AG04450 (cell line): ENCODE measurements around the gene LRRK2. TPM values are rescaled to one million over a fixed set of nuclear protein-coding genes. Genes with fewer than 3 reads are reported as not detected.
"Not testable (repeated sequence)": the region's sequence is repeated elsewhere in the genome, so short reads cannot be mapped to it uniquely, and the experiment has no call there.

ENCODE experiments used
- CTCF ChIA-PET: fragments of 300-600, 350-600 bp; formaldehyde crosslinking; extraction: SDS; loops from one replicate; lab custom pipeline; 2022; ENCODE audit warnings: antibody characterized with exemption, inconsistent platforms; lab: Charles Lee
- POLR2A ChIA-PET: fragments of 350-600 bp; formaldehyde crosslinking; extraction: SDS; loops from one replicate; lab custom pipeline; 2021; ENCODE audit warnings: antibody characterized with exemption, inconsistent platforms; lab: Yijun Ruan, JAX
- DNase-seq: peaks from one replicate; pipeline ENCODE4 v3.0.0-alpha.2; 2011; ENCODE audit warnings: low read depth, low spot score
- H3K27ac ChIP-seq: one replicate; pipeline ENCODE4 v1.5.1; 2012; ENCODE audit warnings: low read depth, low read length, control low read depth
- H3K27me3 ChIP-seq: one replicate; pipeline ENCODE4 v1.6.0; 2012; ENCODE audit warnings: low read length; ENCODE audit not compliant: control insufficient read depth, insufficient read depth
- H3K4me3 ChIP-seq: 2 replicates; pipeline ENCODE4 v1.5.1; 2011; ENCODE audit warnings: mild to moderate bottlenecking, low read depth, low read length, control low read depth
- H3K9me3 ChIP-seq: 2 replicates; pipeline ENCODE4 v1.5.1; 2012; ENCODE audit warnings: low read length; ENCODE audit not compliant: control insufficient read depth, insufficient read depth
- CTCF ChIP-seq: IDR thresholded peaks from 2 replicates; pipeline ENCODE4 v1.5.1; 2011; ENCODE audit warnings: low read depth, low read length, control low read depth, inconsistent platforms
- polyA plus RNA-seq: library from polyadenylated mRNA; depleted of rRNA; stranded (reverse); fragments of >200 nt; gene quantifications from 2 replicates; pipeline ENCODE4 v1.2.3, GENCODE V29; 2011

The LRRK2 gene
- polyA plus RNA-seq, 1 experiment, result 2.6 TPM

- no peak for DNase-seq
- no peak overlapping the region for H3K4me3 ChIP-seq
- H3K27me3 ChIP-seq, result no peaks in the 10 kb centered on the region
- no peaks in the 10 kb centered on the region for H3K9me3 ChIP-seq
- CTCF ChIA-PET, result no interaction called here
- no peak for TF ChIP-seq CTCF
- POLR2A ChIA-PET, result no interaction called here
- no peak overlapping the region for H3K27ac ChIP-seq
These were observed 14.9 kb upstream of the LRRK2 start for GRCh38 chr12:40209886-40210285.

- DNase-seq, POLR2A ChIA-PET, H3K27ac ChIP-seq, H3K9me3 ChIP-seq, CTCF ChIA-PET, H3K4me3 ChIP-seq, H3K27me3 ChIP-seq: not testable (repeated sequence)
These were observed 13.6 kb upstream of the LRRK2 start for GRCh38 chr12:40211186-40211585.

- no peaks in the 10 kb centered on the region for H3K9me3 ChIP-seq
These were observed 12.2 kb upstream of the LRRK2 start for GRCh38 chr12:40212566-40212965.

GRCh38 chr12:40215982-40216381 is 8.8 kb upstream of the LRRK2 start:
- no peak overlapping the region for H3K27ac ChIP-seq
- ChIA-PET CTCF (no interaction called here), POLR2A (no interaction called here)
- H3K4me3 ChIP-seq, result no peak overlapping the region
- DNase-seq, result no peak
- TF ChIP-seq CTCF, result no peak
- no peaks in the 10 kb centered on the region for H3K27me3 ChIP-seq
- no peaks in the 10 kb centered on the region for H3K9me3 ChIP-seq

More at GRCh38 chr12:40212566-40212965, 12.2 kb upstream of the LRRK2 start:
- DNase-seq, result no peak
- ChIA-PET POLR2A (no interaction called here), CTCF (no interaction called here)
- no peak overlapping the region for H3K27ac ChIP-seq
- H3K27me3 ChIP-seq, result no peaks in the 10 kb centered on the region
- no peak overlapping the region for H3K4me3 ChIP-seq
- no peak for TF ChIP-seq CTCF

GRCh38 chr12:40216516-40217288 is 8.1 kb upstream of the LRRK2 start:
- Histone ChIP-seq H3K27ac (no peak overlapping the region), H3K4me3 (no peak overlapping the region), H3K9me3 (no peaks in the 10 kb centered on the region), H3K27me3 (no peaks in the 10 kb centered on the region)
- DNase-seq, result no peak
- CTCF ChIA-PET, result no interaction called here
- POLR2A ChIA-PET, result no interaction called here
- no peak for TF ChIP-seq CTCF
